ENCODE measurements around the gene STK33.

The STK33 gene

GRCh38 chr11:8403310-8403709 is 190.7 kb downstream of the STK33 start:
- DNase-seq: no peak

GRCh38 chr11:8392886-8393285 is 201.1 kb downstream of the STK33 start:
- DNase-seq: no peak

GRCh38 chr11:8392166-8392565 is 201.9 kb downstream of the STK33 start:
- no peak for DNase-seq

GRCh38 chr11:8390851-8391612 is 203.0 kb downstream of the STK33 start:
- DNase-seq: no peak

GRCh38 chr11:8389029-8389996 is 204.7 kb downstream of the STK33 start:
- no peak for DNase-seq

- DNase-seq: no peak
These were observed 206.3 kb downstream of the STK33 start for GRCh38 chr11:8387693-8388092.

GRCh38 chr11:8387141-8387540 is 206.9 kb downstream of the STK33 start:
- DNase-seq: no peak

GRCh38 chr11:8386134-8386864 is 207.7 kb downstream of the STK33 start:
- no peak for DNase-seq

- no peak for DNase-seq
These were observed 209.7 kb downstream of the STK33 start for GRCh38 chr11:8384199-8384821.

GRCh38 chr11:8383627-8384026 is 210.4 kb downstream of the STK33 start:
- DNase-seq: no peak

- no peak for DNase-seq
These were observed 210.8 kb downstream of the STK33 start for GRCh38 chr11:8383227-8383626.

- DNase-seq: no peak
These were observed 211.5 kb downstream of the STK33 start for GRCh38 chr11:8382436-8383053.

GRCh38 chr11:8381871-8382396 is 212.1 kb downstream of the STK33 start:
- DNase-seq: no peak

- no peak for DNase-seq
These were observed 212.7 kb downstream of the STK33 start for GRCh38 chr11:8381343-8381742.

GRCh38 chr11:8375932-8376331 is 218.1 kb downstream of the STK33 start:
- DNase-seq: no peak

- no peak for DNase-seq
These were observed 218.6 kb downstream of the STK33 start for GRCh38 chr11:8375460-8375859.

- DNase-seq: no peak
These were observed 219.3 kb downstream of the STK33 start for GRCh38 chr11:8374716-8375115.

- DNase-seq: no peak
These were observed 220.3 kb downstream of the STK33 start for GRCh38 chr11:8373519-8374432.

GRCh38 chr11:8372641-8373381 is 221.2 kb downstream of the STK33 start:
- DNase-seq: no peak

GRCh38 chr11:8371516-8371884 is 222.5 kb downstream of the STK33 start:
- DNase-seq: no peak
